GM19324 (cell line): ENCODE measurements around the gene ARL2.

Experiments used
- ATAC-seq: cut with Tn5 transposase; IDR thresholded peaks from one replicate; pipeline ENCODE4 v1.9.1; 2021; ENCODE audit warnings: mild to moderate bottlenecking, moderate library complexity; ENCODE audit not compliant: unreplicated experiment, low FRiP score

ARL2 gene

GRCh38 chr11:65043881-65044501 is 30.0 kb downstream of the ARL2 start:
- no peak for ATAC-seq

GRCh38 chr11:65045061-65045460 is 31.1 kb downstream of the ARL2 start:
- ATAC-seq: no peak

GRCh38 chr11:65045728-65046127 is 31.8 kb downstream of the ARL2 start:
- no peak for ATAC-seq

- no peak for ATAC-seq
Measured at GRCh38 chr11:65047581-65048422, 33.8 kb downstream of the ARL2 start.

GRCh38 chr11:65051398-65051858 is 37.5 kb downstream of the ARL2 start:
- no peak for ATAC-seq

- no peak for ATAC-seq
Measured at GRCh38 chr11:65053827-65054508, 40.0 kb downstream of the ARL2 start.

GRCh38 chr11:65055538-65055937 is 41.6 kb downstream of the ARL2 start:
- no peak for ATAC-seq

- ATAC-seq: no peak
Measured at GRCh38 chr11:65056999-65057398, 43.0 kb downstream of the ARL2 start.

GRCh38 chr11:65057526-65057925 is 43.6 kb downstream of the ARL2 start:
- no peak for ATAC-seq

GRCh38 chr11:65058012-65058411 is 44.1 kb downstream of the ARL2 start:
- ATAC-seq: no peak

- no peak for ATAC-seq
Measured at GRCh38 chr11:65058419-65059054, 44.6 kb downstream of the ARL2 start, which contains the start of gene NAALADL1. TSS of gene NAALADL1 (minus strand) at chr11:65058553. CDS start at chr11:65058521, 32 bp downstream.

GRCh38 chr11:65059523-65059922 is 45.6 kb downstream of the ARL2 start:
- no peak for ATAC-seq

- ATAC-seq: no peak
Measured at GRCh38 chr11:65059959-65060824, 46.2 kb downstream of the ARL2 start.

- no peak for ATAC-seq
Measured at GRCh38 chr11:65060913-65061408, 47.0 kb downstream of the ARL2 start.

GRCh38 chr11:65063532-65063931 is 49.6 kb downstream of the ARL2 start:
- no peak for ATAC-seq

- no peak for ATAC-seq
Measured at GRCh38 chr11:65064847-65065240, 50.9 kb downstream of the ARL2 start.

GRCh38 chr11:65065851-65066250 is 51.9 kb downstream of the ARL2 start:
- no peak for ATAC-seq

- ATAC-seq: no peak
Measured at GRCh38 chr11:65066315-65066714, 52.4 kb downstream of the ARL2 start.

- no peak for ATAC-seq
Measured at GRCh38 chr11:65066805-65067291, 52.9 kb downstream of the ARL2 start.
